K562 (cell line): ENCODE measurements around the gene ST3GAL3. TPM values are rescaled to one million over a fixed set of nuclear protein-coding genes. Genes with fewer than 3 reads are reported as not detected.

Source experiments
- ATAC-seq: fragments of 200-7000 bp; cut with Tn5 transposase; 3 replicates; pipeline ENCODE4 v1.9.1; 2020; ENCODE audit warnings: moderate library complexity
- BruUV-seq: library from RNA; stranded (reverse); fragments of 400-500 nt; replicated peaks from 2 replicates; lab custom pipeline; 2021; lab: Mats Ljungman, UMichigan
- CTCF ChIA-PET: fragments of 300-600 bp; formaldehyde crosslinking; extraction: SDS; loops from one replicate; lab custom pipeline; 2021; ENCODE audit warnings: low intra/inter-chr PET ratio; lab: Yijun Ruan, JAX
- POLR2A ChIA-PET: fragments of 300-600, 350-650 bp; sonication (Branson Sonifier 250); formaldehyde crosslinking; extraction: SDS; loops from one replicate; lab custom pipeline; 2021; ENCODE audit warnings: antibody characterized with exemption, inconsistent platforms; lab: Yijun Ruan, JAX
- DNase-seq, 4 experiments: peaks; one replicate each; pipeline versions ENCODE4 v3.0.0 to v3.0.0-alpha.2; 2011 to 2018; ENCODE audit warnings: low spot score in 3 of 4, mixed read lengths in 3 of 4; ENCODE audit errors: extremely low read depth in 1 of 4
- FAIRE-seq: peaks from 2 replicates; lab custom pipeline; 2011; peaks lifted over from hg19 to GRCh38; lab: Jason Lieb, UNC
- H2AFZ ChIP-seq: 2 replicates; pipeline ENCODE4 v1.6.0; 2011; ENCODE audit warnings: low read depth, low read length, control low read depth, inconsistent platforms
- H3K27ac ChIP-seq: fragments of 200-600 bp; 3 replicates; pipeline ENCODE4 v1.8.0; 2011; ENCODE audit warnings: low read depth, mild to moderate bottlenecking, control low read depth, inconsistent platforms, low read length, moderate library complexity, mixed read lengths; ENCODE audit errors: extremely low read depth
- H3K27me3 ChIP-seq, 2 experiments: fragments of 300-600 bp in 1 of 2; 2 replicates in 1 of 2; 3 replicates in 1 of 2; pipeline versions ENCODE4 v1.6.0 to v1.8.0; 2011; ENCODE audit warnings: inconsistent platforms in 2 of 2, low read length in 2 of 2, mild to moderate bottlenecking in 1 of 2, mixed read lengths in 1 of 2, moderate library complexity in 1 of 2; ENCODE audit not compliant: control insufficient read depth in 2 of 2, insufficient read depth in 2 of 2
- H3K36me3 ChIP-seq: fragments of 300-600 bp; 3 replicates; pipeline ENCODE4 v1.8.0; 2011; ENCODE audit warnings: mild to moderate bottlenecking, low read length, inconsistent platforms; ENCODE audit not compliant: control insufficient read depth, insufficient read depth
- H3K4me1 ChIP-seq, 2 experiments: fragments of 200-600 bp in 1 of 2; replicated peaks in 1 of 2; 2 replicates in 1 of 2; 3 replicates in 1 of 2; pipeline versions ENCODE4 v1.5.1 to v1.8.0; 2011; ENCODE audit warnings: inconsistent platforms in 2 of 2, low read length in 2 of 2, mild to moderate bottlenecking in 1 of 2, mixed read lengths in 1 of 2, moderate library complexity in 1 of 2; ENCODE audit not compliant: control insufficient read depth in 2 of 2, insufficient read depth in 2 of 2
- H3K4me2 ChIP-seq: 2 replicates; pipeline ENCODE4 v1.6.1; 2011; ENCODE audit warnings: low read length, control low read depth, inconsistent platforms, mixed read lengths; ENCODE audit not compliant: insufficient read depth
- H3K4me3 ChIP-seq: fragments of 200-600 bp; sonication (generic), shearing (Covaris generic); 2 replicates; pipeline ENCODE4 v1.5.1; 2016; ENCODE audit warnings: control low read depth, inconsistent platforms
- H3K79me2 ChIP-seq: fragments of 200-600 bp; 3 replicates; pipeline ENCODE4 v1.8.0; 2011; ENCODE audit warnings: low read length, inconsistent platforms; ENCODE audit not compliant: control insufficient read depth, insufficient read depth
- H3K9ac ChIP-seq, 2 experiments: 2 replicates each; pipeline versions ENCODE4 v1.6.0 to v1.6.1; 2011; ENCODE audit warnings: low read depth in 2 of 2, low read length in 2 of 2, control low read depth in 1 of 2, inconsistent platforms in 1 of 2, mild to moderate bottlenecking in 1 of 2, mixed read lengths in 1 of 2; ENCODE audit not compliant: insufficient read depth in 1 of 2
- H3K9me1 ChIP-seq: one replicate; pipeline ENCODE4 v1.6.0; 2011; ENCODE audit warnings: inconsistent platforms, mild to moderate bottlenecking, low read length, moderate library complexity; ENCODE audit not compliant: control insufficient read depth, insufficient read depth
- H3K9me3 ChIP-seq: replicated peaks from 2 replicates; pipeline ENCODE4 v1.5.1; 2011; ENCODE audit warnings: low read depth, low read length, inconsistent platforms; ENCODE audit not compliant: control insufficient read depth, insufficient read depth
- H4K20me1 ChIP-seq: replicated peaks from 2 replicates; pipeline ENCODE4 v1.6.1; 2011; ENCODE audit warnings: low read length, inconsistent platforms, mixed read lengths; ENCODE audit not compliant: control insufficient read depth, insufficient read depth
- FOXP1 ChIP-seq: sonication (generic); formaldehyde crosslinking; IDR thresholded peaks from 2 replicates; pipeline ENCODE4 v1.8.0; 2022; ENCODE audit warnings: mild to moderate bottlenecking, missing genetic modification reagents
- NCOA2 ChIP-seq, 2 experiments: fragments of 450-650 bp; IDR thresholded peaks; 2 replicates each; pipeline ENCODE4 v1.6.1; 2018; ENCODE audit warnings: mild to moderate bottlenecking in 2 of 2, moderate library complexity in 1 of 2; ENCODE audit not compliant: partially characterized antibody in 2 of 2
- PRMT5 ChIP-seq: sonication (generic); formaldehyde crosslinking; IDR thresholded peaks from 2 replicates; pipeline ENCODE4 v1.5.0; 2020; ENCODE audit warnings: missing genetic modification reagents
- ZNF384 ChIP-seq: IDR thresholded peaks from 2 replicates; pipeline ENCODE4 v1.6.1; 2012; ENCODE audit warnings: low read depth, low read length, improper control_type of control experiment
- WGBS: fragments of 100-300 bp; shearing (Covaris generic); methylation state at CpG from one replicate; pipeline ENCODE4 v1.1.6; 2016; ENCODE audit warnings: low coverage, mixed read lengths; ENCODE audit not compliant: insufficient coverage; ENCODE audit errors: missing lambda C conversion rate; 5-methylcytosine and 5-hydroxymethylcytosine counted together
- in situ Hi-C: fragments of 300-500 bp; cut with MboI; formaldehyde crosslinking; loops from 4 replicates; pipeline ENCODE4 v1.15.0; 2018; ENCODE audit warnings: inconsistent platforms, mixed read lengths
- intact Hi-C: fragments of 100-400 bp; cut with micrococcal nuclease; formaldehyde crosslinking; loops from 2 replicates; pipeline ENCODE4 v1.14.2; 2022
- polyA plus RNA-seq, 8 experiments: library from polyadenylated mRNA; depleted of rRNA in 4 of 8; stranded (reverse) in 5 of 8; unstranded in 3 of 8; fragments of >200 nt; fragmentation: Nextera tagmentation in 2 of 8; fragmentation: Illumina TruSeq in 1 of 8; extraction: Ambion mirVana in 2 of 8; extraction: Trizol in 1 of 8; gene quantifications; 2 replicates each; pipeline versions ENCODE4 v1.2.1 to v1.2.3, GENCODE V29; 2011 to 2014; ENCODE audit warnings: inconsistent platforms in 1 of 8, missing spikeins in 1 of 8
- total RNA-seq, 7 experiments: library from RNA; depleted of rRNA in 6 of 7; stranded (reverse); fragments of >200 nt in 6 of 7; fragmentation: Illumina TruSeq in 2 of 7; extraction: Trizol in 2 of 7; gene quantifications; 2 replicates each; pipeline versions ENCODE4 v1.2.1 to v1.2.3, GENCODE V29; 2011 to 2021; ENCODE audit warnings: low replicate concordance in 1 of 7
- TF ChIP-seq, protein P1 (sequence below): fragments of 250-450 bp; sonication (Bioruptor Pico); IDR thresholded peaks from 2 replicates; pipeline ENCODE4 v1.4.0; 2020

The ST3GAL3 gene
- total and polyA plus RNA-seq, 9 of the 15 experiments (the other 6 are each of a cell fraction or from before 2014, with no cell fraction given) = 1.2 to 18.9 (median 11.0) TPM

DNA sequence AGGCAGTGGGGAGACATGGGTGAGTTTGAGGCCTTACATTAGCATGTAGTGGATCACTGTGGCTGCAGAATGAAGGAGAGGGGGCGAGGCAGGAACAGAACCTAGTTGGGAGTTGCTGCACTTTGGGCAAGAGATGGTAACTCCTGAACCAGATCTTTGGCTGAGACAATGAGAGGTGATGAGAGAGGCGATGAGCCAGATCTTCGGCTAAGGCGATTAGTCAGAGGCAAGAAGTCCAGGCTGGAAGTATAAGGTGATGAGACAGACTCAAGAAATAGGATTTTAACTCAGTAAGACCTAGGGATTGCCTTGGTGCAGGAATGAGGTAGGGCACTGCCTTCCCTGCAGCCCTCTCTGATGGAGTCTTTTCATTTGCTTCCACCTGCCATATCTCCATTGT is 217.2 kb downstream of the ST3GAL3 start:
- POLR2A ChIA-PET = interaction anchor here (0.5 to 1.5 kb wide), 4 partner anchors 8 to 162 kb away, joined by 3 to 9 read pairs (median 4); no protein-coding TSS in a partner anchor
- in situ Hi-C loops (no loop called here), intact Hi-C loops (no loop called here)
- Histone ChIP-seq H3K27me3 (0 out of 5 replicates have a peak, but pooled peaks cover 0 to 5% of the 10 kb centered on the region in 2 experiments), H3K4me1 (no peaks in the 10 kb centered on the region; a peak in 1 of 5 replicates), H3K79me2 (no peaks in the 10 kb centered on the region), H3K4me2 (no peak overlapping the region), H4K20me1 (no peaks in the 10 kb centered on the region; the same call in 1 of the 2 replicates), H3K36me3 (no peaks in the 10 kb centered on the region; the same call in 2 of the 3 replicates), H3K4me3 (no peak overlapping the region), H3K9me3 (no peaks in the 10 kb centered on the region), H3K9me1 (no peaks in the 10 kb centered on the region), H3K27ac (no peak overlapping the region), H2AFZ (no peak overlapping the region), H3K9ac (no peak overlapping the region)
- FAIRE-seq (no peak), DNase-seq (no peak), ATAC-seq (no peak)
- CTCF ChIA-PET = no interaction called here
- TF ChIP-seq PRMT5 (no peak), NCOA2 (IDR thresholded peaks at IDR 0.05; ENCODE audit: partially characterized antibody in 2 of 2) (no peak), FOXP1 (CRISPR knock-in tag) (no peak), ZNF384 (no peak)
- TF ChIP-seq, protein P1, sequence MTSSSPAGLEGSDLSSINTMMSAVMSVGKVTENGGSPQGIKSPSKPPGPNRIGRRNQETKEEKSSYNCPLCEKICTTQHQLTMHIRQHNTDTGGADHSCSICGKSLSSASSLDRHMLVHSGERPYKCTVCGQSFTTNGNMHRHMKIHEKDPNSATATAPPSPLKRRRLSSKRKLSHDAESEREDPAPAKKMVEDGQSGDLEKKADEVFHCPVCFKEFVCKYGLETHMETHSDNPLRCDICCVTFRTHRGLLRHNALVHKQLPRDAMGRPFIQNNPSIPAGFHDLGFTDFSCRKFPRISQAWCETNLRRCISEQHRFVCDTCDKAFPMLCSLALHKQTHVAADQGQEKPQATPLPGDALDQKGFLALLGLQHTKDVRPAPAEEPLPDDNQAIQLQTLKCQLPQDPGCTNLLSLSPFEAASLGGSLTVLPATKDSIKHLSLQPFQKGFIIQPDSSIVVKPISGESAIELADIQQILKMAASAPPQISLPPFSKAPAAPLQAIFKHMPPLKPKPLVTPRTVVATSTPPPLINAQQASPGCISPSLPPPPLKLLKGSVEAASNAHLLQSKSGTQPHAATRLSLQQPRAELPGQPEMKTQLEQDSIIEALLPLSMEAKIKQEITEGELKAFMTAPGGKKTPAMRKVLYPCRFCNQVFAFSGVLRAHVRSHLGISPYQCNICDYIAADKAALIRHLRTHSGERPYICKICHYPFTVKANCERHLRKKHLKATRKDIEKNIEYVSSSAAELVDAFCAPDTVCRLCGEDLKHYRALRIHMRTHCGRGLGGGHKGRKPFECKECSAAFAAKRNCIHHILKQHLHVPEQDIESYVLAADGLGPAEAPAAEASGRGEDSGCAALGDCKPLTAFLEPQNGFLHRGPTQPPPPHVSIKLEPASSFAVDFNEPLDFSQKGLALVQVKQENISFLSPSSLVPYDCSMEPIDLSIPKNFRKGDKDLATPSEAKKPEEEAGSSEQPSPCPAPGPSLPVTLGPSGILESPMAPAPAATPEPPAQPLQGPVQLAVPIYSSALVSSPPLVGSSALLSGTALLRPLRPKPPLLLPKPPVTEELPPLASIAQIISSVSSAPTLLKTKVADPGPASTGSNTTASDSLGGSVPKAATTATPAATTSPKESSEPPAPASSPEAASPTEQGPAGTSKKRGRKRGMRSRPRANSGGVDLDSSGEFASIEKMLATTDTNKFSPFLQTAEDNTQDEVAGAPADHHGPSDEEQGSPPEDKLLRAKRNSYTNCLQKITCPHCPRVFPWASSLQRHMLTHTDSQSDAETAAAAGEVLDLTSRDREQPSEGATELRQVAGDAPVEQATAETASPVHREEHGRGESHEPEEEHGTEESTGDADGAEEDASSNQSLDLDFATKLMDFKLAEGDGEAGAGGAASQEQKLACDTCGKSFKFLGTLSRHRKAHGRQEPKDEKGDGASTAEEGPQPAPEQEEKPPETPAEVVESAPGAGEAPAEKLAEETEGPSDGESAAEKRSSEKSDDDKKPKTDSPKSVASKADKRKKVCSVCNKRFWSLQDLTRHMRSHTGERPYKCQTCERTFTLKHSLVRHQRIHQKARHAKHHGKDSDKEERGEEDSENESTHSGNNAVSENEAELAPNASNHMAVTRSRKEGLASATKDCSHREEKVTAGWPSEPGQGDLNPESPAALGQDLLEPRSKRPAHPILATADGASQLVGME (CRISPR knock-in tag) = no peak
- BruUV-seq = no TSS peak
- 52% methylated on average over 4 of the region's 4 CpGs for WGBS
